ENCODE data around the gene RAG2. TPM values are rescaled to one million over a fixed set of nuclear protein-coding genes. Genes with fewer than 3 reads are reported as not detected.

Gene RAG2
- total and polyA plus RNA-seq, 2 experiments from 2014 or later = 1.4 TPM; not detected in 1

DNA sequence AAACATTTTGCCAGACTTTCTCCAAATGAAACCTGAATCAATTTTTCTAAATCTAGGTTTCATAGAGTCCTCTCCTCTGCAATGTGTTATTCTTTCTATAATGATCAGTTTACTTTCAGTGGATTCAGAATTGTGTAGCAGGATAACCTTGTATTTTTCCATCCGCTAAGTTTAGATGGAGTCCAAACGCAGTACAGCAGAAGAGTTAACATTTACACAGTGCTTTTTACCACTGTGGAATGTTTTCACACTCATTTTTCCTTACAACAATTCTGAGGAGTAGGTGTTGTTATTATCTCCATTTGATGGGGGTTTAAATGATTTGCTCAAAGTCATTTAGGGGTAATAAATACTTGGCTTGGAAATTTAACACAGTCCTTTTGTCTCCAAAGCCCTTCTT lies 20.7 kb downstream of the RAG2 start:
- H3K27ac ChIP-seq = no peak overlapping the region
- H3K27me3 ChIP-seq = no peaks in the 10 kb centered on the region
- no peaks in the 10 kb centered on the region for H3K36me3 ChIP-seq
- no peak overlapping the region for H3K4me3 ChIP-seq
- DNase-seq (ENCODE audit: low read depth in 1 of 2, low spot score in 1 of 2) = no peak
- no peaks in the 10 kb centered on the region for H3K9me3 ChIP-seq (ENCODE audit: low read depth)
- no peaks in the 10 kb centered on the region for H3K4me1 ChIP-seq (ENCODE audit: low read depth)
- TF ChIP-seq, protein P1, sequence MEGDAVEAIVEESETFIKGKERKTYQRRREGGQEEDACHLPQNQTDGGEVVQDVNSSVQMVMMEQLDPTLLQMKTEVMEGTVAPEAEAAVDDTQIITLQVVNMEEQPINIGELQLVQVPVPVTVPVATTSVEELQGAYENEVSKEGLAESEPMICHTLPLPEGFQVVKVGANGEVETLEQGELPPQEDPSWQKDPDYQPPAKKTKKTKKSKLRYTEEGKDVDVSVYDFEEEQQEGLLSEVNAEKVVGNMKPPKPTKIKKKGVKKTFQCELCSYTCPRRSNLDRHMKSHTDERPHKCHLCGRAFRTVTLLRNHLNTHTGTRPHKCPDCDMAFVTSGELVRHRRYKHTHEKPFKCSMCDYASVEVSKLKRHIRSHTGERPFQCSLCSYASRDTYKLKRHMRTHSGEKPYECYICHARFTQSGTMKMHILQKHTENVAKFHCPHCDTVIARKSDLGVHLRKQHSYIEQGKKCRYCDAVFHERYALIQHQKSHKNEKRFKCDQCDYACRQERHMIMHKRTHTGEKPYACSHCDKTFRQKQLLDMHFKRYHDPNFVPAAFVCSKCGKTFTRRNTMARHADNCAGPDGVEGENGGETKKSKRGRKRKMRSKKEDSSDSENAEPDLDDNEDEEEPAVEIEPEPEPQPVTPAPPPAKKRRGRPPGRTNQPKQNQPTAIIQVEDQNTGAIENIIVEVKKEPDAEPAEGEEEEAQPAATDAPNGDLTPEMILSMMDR (IDR thresholded peaks at IDR 0.05; ENCODE audit: low read depth, low read length) = no peak

DNA sequence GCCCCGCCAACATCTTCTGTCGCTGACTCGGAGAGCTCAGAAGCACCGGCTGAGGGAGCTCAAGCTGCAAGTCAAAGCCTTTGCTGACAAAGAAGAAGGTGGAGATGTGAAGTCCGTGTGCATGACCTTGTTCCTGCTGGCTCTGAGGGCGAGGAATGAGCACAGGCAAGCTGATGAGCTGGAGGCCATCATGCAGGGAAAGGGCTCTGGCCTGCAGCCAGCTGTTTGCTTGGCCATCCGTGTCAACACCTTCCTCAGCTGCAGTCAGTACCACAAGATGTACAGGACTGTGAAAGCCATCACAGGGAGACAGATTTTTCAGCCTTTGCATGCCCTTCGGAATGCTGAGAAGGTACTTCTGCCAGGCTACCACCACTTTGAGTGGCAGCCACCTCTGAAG lies 23.6 kb downstream of the RAG2 start:
- no peak overlapping the region for H3K4me3 ChIP-seq
- H3K27ac ChIP-seq = no peak overlapping the region
- no peaks in the 10 kb centered on the region for H3K9me3 ChIP-seq (ENCODE audit: low read depth)
- no peak for DNase-seq (ENCODE audit: low read depth in 1 of 2, low spot score in 1 of 2)
- H3K27me3 ChIP-seq = peaks cover 19% of the 10 kb centered on the region
- TF ChIP-seq, protein P1 (IDR thresholded peaks at IDR 0.05; ENCODE audit: low read depth, low read length) = no peak
- no peaks in the 10 kb centered on the region for H3K4me1 ChIP-seq (ENCODE audit: low read depth)
- H3K36me3 ChIP-seq = no peaks in the 10 kb centered on the region

DNA sequence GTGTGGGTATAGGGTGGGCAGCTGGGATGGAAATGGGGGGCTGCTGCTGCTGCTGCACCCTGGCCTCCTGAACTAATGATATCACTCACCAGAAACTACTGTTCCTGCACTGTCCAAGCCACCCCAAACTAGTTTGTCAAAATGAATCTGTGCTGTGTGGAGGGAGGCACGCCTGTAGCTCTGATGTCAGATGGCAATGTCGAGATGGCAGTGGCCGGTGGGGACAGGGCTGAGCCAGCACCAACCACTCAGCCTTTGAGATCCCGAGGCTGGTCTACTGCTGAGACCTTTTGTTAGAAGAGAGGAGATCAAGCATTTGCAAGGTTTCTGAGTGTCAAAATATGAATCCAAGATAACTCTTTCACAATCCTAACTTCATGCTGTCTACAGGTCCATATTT lies 28.9 kb downstream of the RAG2 start:
- peaks cover 25% of the 10 kb centered on the region for H3K27me3 ChIP-seq
- no peak overlapping the region for H3K27ac ChIP-seq
- H3K4me1 ChIP-seq (ENCODE audit: low read depth) = peaks cover 3% of the 10 kb centered on the region
- no peak overlapping the region for H3K4me3 ChIP-seq
- DNase-seq (ENCODE audit: low read depth in 1 of 2, low spot score in 1 of 2) = no peak
- H3K9me3 ChIP-seq (ENCODE audit: low read depth) = no peaks in the 10 kb centered on the region
- TF ChIP-seq, protein P1 (IDR thresholded peaks at IDR 0.05; ENCODE audit: low read depth, low read length) = no peak
- H3K36me3 ChIP-seq = no peaks in the 10 kb centered on the region

DNA sequence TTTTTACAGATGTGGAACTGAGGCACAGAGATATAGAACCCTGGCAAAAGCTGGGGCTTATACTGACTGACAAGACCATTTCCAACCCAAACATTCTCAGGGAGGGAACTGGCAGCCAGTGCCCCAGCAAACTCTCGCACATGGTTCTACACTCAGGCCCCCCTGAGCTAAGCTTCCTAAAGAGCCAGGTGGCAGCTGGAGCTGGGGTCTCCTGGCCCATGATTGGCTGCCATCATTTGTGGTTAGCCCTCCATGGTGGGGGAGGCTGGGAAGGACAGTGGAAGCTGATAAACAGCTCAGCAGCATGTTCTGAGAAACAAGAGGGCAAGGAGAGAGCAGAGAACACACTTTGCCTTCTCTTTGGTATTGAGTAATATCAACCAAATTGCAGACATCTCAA lies 30.3 kb downstream of the RAG2 start, which contains the start of gene RAG1:
TSS of gene RAG1 (plus strand) at position 314 of the 400 bp plus-strand sequence. CDS start 5,298 bp downstream, outside the sequence.
- peaks cover 3% of the 10 kb centered on the region for H3K4me1 ChIP-seq (ENCODE audit: low read depth)
- no peak within 1 kb of the TSS for H3K27ac ChIP-seq
- DNase-seq (ENCODE audit: low read depth in 1 of 2, low spot score in 1 of 2) = no peak
- peaks cover 25% of the 10 kb centered on the region for H3K27me3 ChIP-seq
- no peak within 1 kb of the TSS for H3K4me3 ChIP-seq
- no peaks in the 10 kb centered on the region for H3K36me3 ChIP-seq
- TF ChIP-seq, protein P1 (IDR thresholded peaks at IDR 0.05; ENCODE audit: low read depth, low read length) = no peak
- H3K9me3 ChIP-seq (ENCODE audit: low read depth) = no peaks in the 10 kb centered on the region

DNA sequence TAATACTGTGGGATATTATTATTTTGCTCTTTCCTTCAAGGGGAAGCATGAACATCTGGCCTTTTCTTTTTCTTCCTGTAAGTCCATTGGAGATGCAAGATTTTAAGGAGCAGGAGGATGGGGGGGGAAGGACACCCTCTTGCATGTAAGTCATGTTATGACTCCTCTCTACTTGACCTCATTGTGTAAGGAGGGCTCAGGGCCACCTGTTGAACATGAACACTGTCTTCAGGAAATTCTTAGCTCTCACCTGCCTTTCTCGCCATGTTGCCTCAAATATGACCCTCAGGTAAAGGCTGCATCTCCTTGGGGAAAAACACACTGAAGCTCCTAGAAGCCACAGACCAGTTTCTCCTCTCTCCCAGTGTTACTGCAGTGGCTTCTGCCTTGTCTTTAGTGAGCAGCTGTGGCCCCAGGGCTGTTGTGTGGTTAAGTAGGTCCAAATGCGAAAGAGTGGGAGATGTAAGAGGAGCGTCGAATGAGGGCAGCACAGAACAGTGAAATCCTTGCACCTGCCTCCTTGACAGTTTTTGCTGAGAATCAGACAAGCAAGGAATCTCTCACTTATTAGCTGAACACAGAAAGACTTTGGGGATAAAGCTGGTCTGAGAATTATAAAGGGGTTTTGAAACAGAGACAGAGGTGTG lies 31.5 kb downstream of the RAG2 start:
- Histone ChIP-seq H3K4me1 (ENCODE audit: low read depth) (peaks cover 3% of the 10 kb centered on the region), H3K36me3 (no peaks in the 10 kb centered on the region), H3K27ac (no peak overlapping the region), H3K9me3 (ENCODE audit: low read depth) (no peaks in the 10 kb centered on the region), H3K4me3 (no peak overlapping the region), H3K27me3 (peaks cover 21% of the 10 kb centered on the region)
- TF ChIP-seq, protein P1 (IDR thresholded peaks at IDR 0.05; ENCODE audit: low read depth, low read length) = no peak
- DNase-seq (ENCODE audit: low read depth in 1 of 2, low spot score in 1 of 2) = no peak

All from cardiac muscle cell (in vitro differentiated cells and primary cell).